ENCODE measurements around the gene PROK1. TPM values are rescaled to one million over a fixed set of nuclear protein-coding genes. Genes with fewer than 3 reads are reported as not detected.

The PROK1 gene
- total and polyA plus RNA-seq, 2 donors: 0.19 to 0.50 TPM

DNA sequence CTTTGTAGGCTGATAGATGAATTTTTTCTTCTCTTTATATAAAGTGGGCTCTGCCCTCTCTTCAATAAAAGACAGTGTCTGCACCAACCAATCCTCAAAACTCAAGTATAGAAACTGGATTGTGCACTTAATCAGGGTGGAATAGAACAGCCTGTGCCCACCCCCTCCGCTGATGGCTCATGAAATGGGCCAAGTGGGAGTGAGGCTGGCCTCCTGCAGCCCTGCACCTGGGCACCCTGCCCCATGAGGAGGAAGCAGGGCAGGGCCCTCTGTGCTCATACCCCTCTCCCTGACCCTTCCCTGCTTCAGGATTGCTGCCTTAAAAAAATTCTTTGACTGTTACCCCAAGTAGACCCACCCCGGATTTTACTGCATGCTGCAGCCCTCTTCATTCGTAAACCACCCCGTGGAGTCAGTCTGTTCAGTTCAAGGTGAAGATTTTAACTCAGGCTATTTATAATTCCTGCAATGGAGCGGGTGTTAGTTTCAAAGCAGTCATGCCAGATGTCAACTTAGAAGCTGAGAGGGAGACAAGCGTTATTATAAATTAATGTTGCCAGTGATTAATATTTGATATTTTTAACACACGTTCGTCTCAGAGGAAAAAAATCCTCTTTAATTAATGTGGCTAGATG, 15.8 kb downstream of the PROK1 start:
- DNase-seq (ENCODE audit: low read depth in 6 of 9, low spot score in 9 of 9): no peak
- no peak overlapping the region for H3K4me3 ChIP-seq (ENCODE audit: low read length in 2 of 2)
- peaks cover 0 to 8% of the 10 kb centered on the region in 2 donors for H3K4me1 ChIP-seq (ENCODE audit: control insufficient read depth in 2 of 2, insufficient read depth in 2 of 2, low read length in 2 of 2)
- H3K36me3 ChIP-seq (ENCODE audit: control insufficient read depth in 2 of 2, insufficient read depth in 2 of 2, low read length in 1 of 2): no peaks in the 10 kb centered on the region
- WGBS: 84% methylated on average over 8 of the region's 8 CpGs
- no peaks in the 10 kb centered on the region for H3K9me3 ChIP-seq (ENCODE audit: control insufficient read depth in 2 of 2, insufficient read depth in 1 of 2, low read length in 1 of 2)
- peaks cover 0 to 2% of the 10 kb centered on the region in 2 donors for H3K27me3 ChIP-seq (ENCODE audit: control insufficient read depth in 2 of 2, insufficient read depth in 1 of 2, low read length in 1 of 2)
- H3K27ac ChIP-seq (ENCODE audit: low read depth in 1 of 2, low read length in 1 of 2): no peak overlapping the region

DNA sequence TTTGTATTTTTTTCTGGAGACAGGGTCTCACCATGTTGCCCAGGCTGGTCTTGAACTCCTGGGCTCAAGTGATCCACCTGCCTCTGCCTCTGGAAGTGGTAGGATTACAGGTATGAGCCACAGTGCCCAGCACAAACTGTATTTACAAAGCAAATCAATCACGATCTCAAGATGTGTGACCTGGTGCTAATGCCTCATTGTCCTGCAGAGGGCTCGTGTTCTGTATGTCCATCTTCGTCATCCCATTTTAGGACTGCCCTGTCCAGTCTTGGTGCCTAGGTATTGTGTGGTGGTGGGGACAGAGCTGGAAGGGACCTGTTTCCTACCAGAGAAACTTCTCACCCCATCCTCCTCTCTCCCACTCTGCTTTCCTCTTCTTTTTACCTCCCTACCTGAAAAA, 20.2 kb downstream of the PROK1 start:
- Histone ChIP-seq H3K4me3 (ENCODE audit: low read length in 2 of 2) (no peak overlapping the region), H3K27me3 (ENCODE audit: control insufficient read depth in 2 of 2, insufficient read depth in 1 of 2, low read length in 1 of 2) (peaks cover 0 to 2% of the 10 kb centered on the region in 2 donors), H3K27ac (ENCODE audit: low read depth in 1 of 2, low read length in 1 of 2) (no peak overlapping the region), H3K4me1 (ENCODE audit: control insufficient read depth in 2 of 2, insufficient read depth in 2 of 2, low read length in 2 of 2) (no peaks in the 10 kb centered on the region), H3K9me3 (ENCODE audit: control insufficient read depth in 2 of 2, insufficient read depth in 1 of 2, low read length in 1 of 2) (no peaks in the 10 kb centered on the region), H3K36me3 (ENCODE audit: control insufficient read depth in 2 of 2, insufficient read depth in 2 of 2, low read length in 1 of 2) (no peaks in the 10 kb centered on the region)
- WGBS: 92% methylated on average over 3 of the region's 3 CpGs
- DNase-seq (ENCODE audit: low read depth in 6 of 9, low spot score in 9 of 9): no peak

DNA sequence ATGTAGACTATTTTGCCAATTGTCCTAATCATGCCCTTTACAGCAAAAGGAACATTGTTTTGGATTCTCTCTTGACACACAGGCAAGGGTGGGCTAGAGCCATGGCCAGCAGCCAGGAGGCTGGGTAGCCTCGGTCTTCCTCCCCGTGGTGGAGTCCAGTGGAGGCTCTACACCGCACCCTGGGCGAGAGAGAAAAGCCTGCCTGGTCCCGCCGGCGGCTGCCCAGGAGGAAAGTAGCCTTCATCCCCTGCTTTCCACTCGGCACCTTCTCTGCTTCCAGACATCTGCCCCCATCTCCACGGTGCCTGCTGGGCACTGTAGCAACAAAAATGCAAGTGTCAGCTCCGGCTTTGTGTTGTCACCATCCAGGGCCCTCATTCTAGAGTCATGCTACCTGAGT, 21.6 kb downstream of the PROK1 start:
- DNase-seq (ENCODE audit: low read depth in 6 of 9, low spot score in 9 of 9): no peak
- H3K4me3 ChIP-seq (ENCODE audit: low read length in 2 of 2): no peak overlapping the region
- no peaks in the 10 kb centered on the region for H3K9me3 ChIP-seq (ENCODE audit: control insufficient read depth in 2 of 2, insufficient read depth in 1 of 2, low read length in 1 of 2)
- H3K27ac ChIP-seq (ENCODE audit: low read depth in 1 of 2, low read length in 1 of 2): no peak overlapping the region
- peaks cover 0 to 2% of the 10 kb centered on the region in 2 donors for H3K27me3 ChIP-seq (ENCODE audit: control insufficient read depth in 2 of 2, insufficient read depth in 1 of 2, low read length in 1 of 2)
- H3K36me3 ChIP-seq (ENCODE audit: control insufficient read depth in 2 of 2, insufficient read depth in 2 of 2, low read length in 1 of 2): no peaks in the 10 kb centered on the region
- WGBS: 88% methylated on average over 10 of the region's 10 CpGs
- no peaks in the 10 kb centered on the region for H3K4me1 ChIP-seq (ENCODE audit: control insufficient read depth in 2 of 2, insufficient read depth in 2 of 2, low read length in 2 of 2)

- no peaks in the 10 kb centered on the region for H3K36me3 ChIP-seq (ENCODE audit: control insufficient read depth in 2 of 2, insufficient read depth in 2 of 2, low read length in 1 of 2)
- no peak overlapping the region for H3K27ac ChIP-seq (ENCODE audit: low read depth in 1 of 2, low read length in 1 of 2)
- DNase-seq (ENCODE audit: low read depth in 6 of 9, low spot score in 9 of 9): no peak
- 96% methylated on average over 6 of the region's 6 CpGs for WGBS
- no peaks in the 10 kb centered on the region for H3K4me1 ChIP-seq (ENCODE audit: control insufficient read depth in 2 of 2, insufficient read depth in 2 of 2, low read length in 2 of 2)
- no peaks in the 10 kb centered on the region for H3K9me3 ChIP-seq (ENCODE audit: control insufficient read depth in 2 of 2, insufficient read depth in 1 of 2, low read length in 1 of 2)
- H3K4me3 ChIP-seq (ENCODE audit: low read length in 2 of 2): no peak overlapping the region
- peaks cover 0 to 2% of the 10 kb centered on the region in 2 donors for H3K27me3 ChIP-seq (ENCODE audit: control insufficient read depth in 2 of 2, insufficient read depth in 1 of 2, low read length in 1 of 2)
These were observed 23.5 kb downstream of the PROK1 start for GRCh38 chr1:110474444-110474843.

- H3K27me3 ChIP-seq (ENCODE audit: control insufficient read depth in 2 of 2, insufficient read depth in 1 of 2, low read length in 1 of 2): peaks cover 0 to 2% of the 10 kb centered on the region in 2 donors
- H3K36me3 ChIP-seq (ENCODE audit: control insufficient read depth in 2 of 2, insufficient read depth in 2 of 2, low read length in 1 of 2): no peaks in the 10 kb centered on the region
- no peaks in the 10 kb centered on the region for H3K4me1 ChIP-seq (ENCODE audit: control insufficient read depth in 2 of 2, insufficient read depth in 2 of 2, low read length in 2 of 2)
- H3K4me3 ChIP-seq (ENCODE audit: low read length in 2 of 2): no peak overlapping the region
- DNase-seq (ENCODE audit: low read depth in 6 of 9, low spot score in 9 of 9): no peak
- 97% methylated on average over 5 of the region's 5 CpGs for WGBS
- H3K9me3 ChIP-seq (ENCODE audit: control insufficient read depth in 2 of 2, insufficient read depth in 1 of 2, low read length in 1 of 2): no peaks in the 10 kb centered on the region
- no peak overlapping the region for H3K27ac ChIP-seq (ENCODE audit: low read depth in 1 of 2, low read length in 1 of 2)
These were observed 24.5 kb downstream of the PROK1 start for GRCh38 chr1:110475362-110476027.

GRCh38 chr1:110476028-110476765, 25.2 kb downstream of the PROK1 start:
- no peak for DNase-seq (ENCODE audit: low read depth in 6 of 9, low spot score in 9 of 9)
- no peaks in the 10 kb centered on the region for H3K36me3 ChIP-seq (ENCODE audit: control insufficient read depth in 2 of 2, insufficient read depth in 2 of 2, low read length in 1 of 2)
- H3K27ac ChIP-seq (ENCODE audit: low read depth in 1 of 2, low read length in 1 of 2): no peak overlapping the region
- no peaks in the 10 kb centered on the region for H3K9me3 ChIP-seq (ENCODE audit: control insufficient read depth in 2 of 2, insufficient read depth in 1 of 2, low read length in 1 of 2)
- no peaks in the 10 kb centered on the region for H3K4me1 ChIP-seq (ENCODE audit: control insufficient read depth in 2 of 2, insufficient read depth in 2 of 2, low read length in 2 of 2)
- 67% methylated on average over 10 of the region's 10 CpGs for WGBS
- H3K4me3 ChIP-seq (ENCODE audit: low read length in 2 of 2): no peak overlapping the region
- peaks cover 0 to 2% of the 10 kb centered on the region in 2 donors for H3K27me3 ChIP-seq (ENCODE audit: control insufficient read depth in 2 of 2, insufficient read depth in 1 of 2, low read length in 1 of 2)

DNA sequence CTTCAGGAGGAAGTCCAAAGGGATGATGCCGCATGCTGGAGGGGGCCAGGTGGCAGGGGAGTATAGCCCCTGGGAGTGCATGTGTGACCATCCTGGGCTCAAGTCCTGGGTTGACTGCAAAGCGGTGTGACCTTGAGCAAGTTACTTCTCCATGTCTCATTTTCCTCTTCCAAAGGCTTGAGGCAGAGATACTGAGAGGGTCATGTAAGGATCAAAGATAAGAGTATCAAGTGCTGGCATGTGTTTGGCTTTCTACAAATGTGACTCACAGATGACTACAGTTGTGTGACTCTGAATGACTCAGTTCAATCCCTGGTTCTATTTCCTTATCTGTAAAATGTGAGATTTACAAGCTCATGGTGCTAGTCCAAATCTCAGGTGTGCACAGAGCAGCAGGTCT, 26.1 kb downstream of the PROK1 start:
- Histone ChIP-seq H3K36me3 (ENCODE audit: control insufficient read depth in 2 of 2, insufficient read depth in 2 of 2, low read length in 1 of 2) (no peaks in the 10 kb centered on the region), H3K4me1 (ENCODE audit: control insufficient read depth in 2 of 2, insufficient read depth in 2 of 2, low read length in 2 of 2) (peaks cover 0 to 3% of the 10 kb centered on the region in 2 donors), H3K27ac (ENCODE audit: low read depth in 1 of 2, low read length in 1 of 2) (no peak overlapping the region), H3K27me3 (ENCODE audit: control insufficient read depth in 2 of 2, insufficient read depth in 1 of 2, low read length in 1 of 2) (no peaks in the 10 kb centered on the region), H3K9me3 (ENCODE audit: control insufficient read depth in 2 of 2, insufficient read depth in 1 of 2, low read length in 1 of 2) (no peaks in the 10 kb centered on the region), H3K4me3 (ENCODE audit: low read length in 2 of 2) (no peak overlapping the region)
- 93% methylated on average over 2 of the region's 2 CpGs for WGBS
- no peak for DNase-seq (ENCODE audit: low read depth in 6 of 9, low spot score in 9 of 9)

GRCh38 chr1:110477445-110477957, 26.6 kb downstream of the PROK1 start:
- no peaks in the 10 kb centered on the region for H3K27me3 ChIP-seq (ENCODE audit: control insufficient read depth in 2 of 2, insufficient read depth in 1 of 2, low read length in 1 of 2)
- H3K9me3 ChIP-seq (ENCODE audit: control insufficient read depth in 2 of 2, insufficient read depth in 1 of 2, low read length in 1 of 2): no peaks in the 10 kb centered on the region
- WGBS: 90% methylated on average over 3 of the region's 3 CpGs
- H3K27ac ChIP-seq (ENCODE audit: low read depth in 1 of 2, low read length in 1 of 2): no peak overlapping the region
- H3K36me3 ChIP-seq (ENCODE audit: control insufficient read depth in 2 of 2, insufficient read depth in 2 of 2, low read length in 1 of 2): no peaks in the 10 kb centered on the region
- no peak overlapping the region for H3K4me3 ChIP-seq (ENCODE audit: low read length in 2 of 2)
- no peak for DNase-seq (ENCODE audit: low read depth in 6 of 9, low spot score in 9 of 9)
- peaks cover 0 to 6% of the 10 kb centered on the region in 2 donors for H3K4me1 ChIP-seq (ENCODE audit: control insufficient read depth in 2 of 2, insufficient read depth in 2 of 2, low read length in 2 of 2)

Data from thymus (tissue), 11 donors.